GM13976 (cell line): Measurements from ENCODE around the gene LIMS2.

Experiments
- DNase-seq: peaks from one replicate; pipeline ENCODE4 v3.0.0; 2012; ENCODE audit warnings: low spot score
- CTCF ChIP-seq: IDR thresholded peaks from 2 replicates; pipeline ENCODE4 v1.5.1; 2012; ENCODE audit warnings: borderline replicate concordance, mild to moderate bottlenecking; ENCODE audit not compliant: insufficient read depth; ENCODE audit errors: extremely low read depth, missing control alignments, control extremely low read depth
- in situ Hi-C: fragments of 300-500 bp; cut with MboI; formaldehyde crosslinking; loops from one replicate; pipeline ENCODE4 v1.12.0; 2022; ENCODE audit warnings: low sequenced_read_pairs, mixed read lengths, inconsistent platforms; ENCODE audit not compliant: unreplicated experiment

The LIMS2 gene

GRCh38 chr2:127640082-127641072, 35.0 kb downstream of the LIMS2 start:
- in situ Hi-C loops: no loop called here
- TF ChIP-seq CTCF: peak; percentile 33
- peak; percentile 75 for DNase-seq

- TF ChIP-seq CTCF: no peak
- in situ Hi-C loops: no loop called here
- DNase-seq: no peak
Measured at GRCh38 chr2:127639111-127639474, 36.2 kb downstream of the LIMS2 start.

GRCh38 chr2:127638361-127639110, 36.8 kb downstream of the LIMS2 start:
- TF ChIP-seq CTCF: no peak
- no peak for DNase-seq
- in situ Hi-C loops: no loop called here

DNA sequence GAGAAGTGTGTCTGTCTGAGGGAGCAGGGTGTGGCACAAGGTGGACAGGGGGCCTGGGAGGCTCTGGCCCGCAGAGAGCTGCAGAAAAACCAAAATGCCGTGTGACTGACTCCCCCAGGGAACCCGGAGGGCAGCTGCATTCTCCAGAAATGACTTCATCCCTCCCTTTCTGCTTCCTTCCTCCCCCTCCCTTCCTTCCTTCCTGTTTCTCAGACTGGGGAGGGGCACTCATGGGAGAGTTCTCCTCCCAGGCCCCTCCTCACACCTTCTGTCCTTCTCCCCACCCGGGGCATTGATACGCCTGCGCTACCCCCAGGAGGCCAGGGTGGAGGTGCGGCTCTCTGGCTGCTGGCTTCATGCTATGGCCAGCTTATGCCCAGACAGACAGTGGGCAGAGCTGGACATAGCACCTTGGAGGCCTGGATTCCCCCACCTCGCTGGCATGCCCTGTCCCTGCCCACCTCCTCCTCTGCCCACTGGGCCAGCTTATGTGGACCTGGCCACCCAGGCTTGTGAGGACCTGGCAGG, 37.5 kb downstream of the LIMS2 start:
- in situ Hi-C loops: no loop called here
- no peak for TF ChIP-seq CTCF
- no peak for DNase-seq

DNA sequence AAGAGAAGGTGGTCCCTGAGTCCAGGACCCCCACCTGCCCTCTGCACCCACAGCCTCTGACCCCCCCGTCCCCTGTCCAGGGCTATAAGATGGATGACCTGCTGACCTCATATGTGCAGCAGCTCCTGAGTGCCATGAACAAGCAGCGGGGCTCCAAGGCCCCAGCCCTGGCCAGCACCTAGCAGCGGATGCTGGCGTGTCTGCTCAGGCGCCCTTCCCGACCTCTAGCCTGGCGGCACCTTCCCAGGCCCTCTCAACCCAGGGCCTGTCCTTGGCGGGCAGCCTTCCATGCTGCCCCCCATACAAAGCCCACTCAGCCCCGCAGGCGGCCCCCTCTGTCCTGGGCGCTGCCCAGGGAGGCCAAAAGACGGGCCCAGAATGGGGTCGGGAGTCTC, 38.1 kb downstream of the LIMS2 start:
- in situ Hi-C loops: no loop called here
- no peak for DNase-seq
- no peak for TF ChIP-seq CTCF
